Brain microvascular endothelial cell (primary cell): ENCODE results near the gene FADS1.

Source experiments
- DNase-seq: peaks from one replicate; pipeline ENCODE4 v3.0.0-alpha.2; 2020
- H3K27ac ChIP-seq: fragments of 250-450 bp; sonication (Bioruptor Pico); 2 replicates; pipeline ENCODE4 v1.5.1; 2020; ENCODE audit warnings: mild to moderate bottlenecking, moderate library complexity
- H3K27me3 ChIP-seq: fragments of 250-450 bp; sonication (Bioruptor Pico); replicated peaks from 2 replicates; pipeline ENCODE4 v1.5.1; 2020; ENCODE audit warnings: mild to moderate bottlenecking
- H3K36me3 ChIP-seq: fragments of 250-450 bp; sonication (Bioruptor Pico); replicated peaks from 2 replicates; pipeline ENCODE4 v1.5.1; 2020; ENCODE audit warnings: mild to moderate bottlenecking
- H3K4me3 ChIP-seq: 2 replicates; pipeline ENCODE4 v1.5.1; 2011; ENCODE audit warnings: low read depth, mild to moderate bottlenecking, control low read depth, low read length, moderate library complexity
- CTCF ChIP-seq: IDR thresholded peaks from 2 replicates; pipeline ENCODE4 v1.5.1; 2011; ENCODE audit warnings: low read depth, mild to moderate bottlenecking, moderate library complexity, low read length, control low read depth, inconsistent platforms; ENCODE audit errors: missing control alignments
- in situ Hi-C: cut with HindIII; loops from 2 replicates; pipeline ENCODE4 v1.10.0; 2017; ENCODE audit warnings: low sequenced_read_pairs, low pct_ligation_motif_present

The FADS1 gene

DNA sequence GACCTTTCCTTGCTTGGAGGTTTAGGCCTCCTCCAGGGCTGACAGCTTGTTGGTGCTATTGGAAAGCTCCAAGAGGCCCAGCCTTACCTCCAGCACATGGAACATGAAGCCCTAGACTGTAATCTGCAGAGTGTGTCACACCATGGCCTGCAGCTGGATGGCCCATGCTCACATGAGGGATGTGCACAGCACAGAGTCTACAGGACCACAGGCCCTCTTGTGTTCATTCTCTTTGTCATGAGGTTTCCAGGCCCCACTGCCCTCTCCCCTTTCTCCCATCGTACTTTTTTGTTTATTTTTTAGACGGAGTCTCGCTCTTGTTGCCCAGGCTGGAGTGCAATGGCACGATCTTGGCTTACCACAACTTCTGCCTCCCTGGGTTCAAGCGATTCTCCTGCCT, 10.0 kb downstream of the FADS1 start:
- no peak for TF ChIP-seq CTCF
- Histone ChIP-seq H3K4me3 (no peak overlapping the region), H3K36me3 (peaks cover 70% of the 10 kb centered on the region), H3K27ac (no peak overlapping the region), H3K27me3 (no peaks in the 10 kb centered on the region)
- in situ Hi-C loops, result no loop called here
- no peak for DNase-seq

GRCh38 chr11:61805146-61805545, 11.7 kb downstream of the FADS1 start:
- no peak for TF ChIP-seq CTCF
- in situ Hi-C loops, result no loop called here
- Histone ChIP-seq H3K27ac (no peak overlapping the region), H3K27me3 (no peaks in the 10 kb centered on the region), H3K4me3 (no peak overlapping the region), H3K36me3 (peaks cover 57% of the 10 kb centered on the region)
- DNase-seq, result no peak

DNA sequence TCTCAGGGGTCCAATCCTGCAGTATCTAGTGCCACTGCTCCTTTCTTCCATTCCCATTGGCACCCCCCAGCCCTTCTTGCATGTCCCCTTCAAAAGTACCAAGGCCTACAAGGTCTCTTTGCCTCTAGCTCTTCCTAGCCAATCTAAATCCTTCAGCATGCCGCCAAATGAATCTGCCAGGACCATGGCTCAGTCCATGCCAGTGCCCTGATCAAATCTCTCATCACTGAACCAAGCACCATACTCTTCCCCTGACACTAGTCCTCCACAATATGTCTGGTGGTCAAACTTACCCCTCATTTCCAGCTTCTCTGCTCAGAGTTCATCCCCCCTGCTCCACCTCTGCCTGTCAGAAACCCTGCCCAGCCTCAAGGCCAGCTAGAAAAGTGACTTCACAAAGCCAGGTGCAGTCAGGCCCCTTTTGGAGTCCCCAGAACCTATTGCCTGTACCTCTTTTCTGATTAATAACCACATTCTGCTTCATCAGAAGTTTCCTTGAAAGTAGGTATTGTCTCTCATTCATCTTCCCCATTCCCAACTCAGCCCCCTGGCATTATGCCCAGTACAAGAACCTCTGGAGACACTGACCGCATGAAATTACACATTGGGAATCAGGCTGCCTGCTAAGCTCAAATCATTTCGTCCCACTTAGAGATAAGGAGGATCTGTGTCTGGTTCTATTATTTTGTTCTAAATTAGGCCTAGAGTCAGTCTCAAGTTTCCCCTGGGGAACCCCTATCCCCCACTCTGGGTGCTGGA, 12.7 kb downstream of the FADS1 start:
- no peak overlapping the region for H3K27ac ChIP-seq
- no peak for TF ChIP-seq CTCF
- H3K27me3 ChIP-seq, result no peaks in the 10 kb centered on the region
- in situ Hi-C loops, result no loop called here
- H3K4me3 ChIP-seq, result no peak overlapping the region
- peak; percentile 20 for DNase-seq
- H3K36me3 ChIP-seq, result peaks cover 49% of the 10 kb centered on the region

GRCh38 chr11:61802605-61803004, 14.2 kb downstream of the FADS1 start:
- Histone ChIP-seq H3K4me3 (no peak overlapping the region), H3K27me3 (no peaks in the 10 kb centered on the region), H3K36me3 (peaks cover 39% of the 10 kb centered on the region), H3K27ac (no peak overlapping the region)
- DNase-seq, result no peak
- in situ Hi-C loops, result no loop called here
- no peak for TF ChIP-seq CTCF

GRCh38 chr11:61800331-61801281, 16.2 kb downstream of the FADS1 start:
- TF ChIP-seq CTCF, result no peak
- in situ Hi-C loops, result no loop called here
- Histone ChIP-seq H3K4me3 (no peak overlapping the region), H3K36me3 (peaks cover 29% of the 10 kb centered on the region), H3K27ac (no peak overlapping the region), H3K27me3 (no peaks in the 10 kb centered on the region)
- DNase-seq, result no peak
